Right lobe of liver (tissue), 4 donors: ENCODE measurements around the gene AKAP12.

Experiments used
- POLR2A ChIP-seq: fragments of 450-650 bp; IDR thresholded peaks from one replicate; pipeline ENCODE4 v1.6.1; 2017; ENCODE audit warnings: antibody characterized with exemption, mild to moderate bottlenecking
- TF ChIP-seq, protein P1 (sequence below), 4 donors: fragments of 200-600 bp in 3 of 4; fragments of 450-650 bp in 1 of 4; IDR thresholded peaks; one replicate each; pipeline versions ENCODE4 v1.5.1 to v1.8.0; 2016 to 2022; ENCODE audit warnings: antibody characterized with exemption in 4 of 4, mild to moderate bottlenecking in 2 of 4
- donor health status: DM: no; HTN: no; CAD: no.
- donor health status: DM: no; HTN: no; CAD: no.
- donor health status: DM: no; HTN: yes; CAD: no.

DNA sequence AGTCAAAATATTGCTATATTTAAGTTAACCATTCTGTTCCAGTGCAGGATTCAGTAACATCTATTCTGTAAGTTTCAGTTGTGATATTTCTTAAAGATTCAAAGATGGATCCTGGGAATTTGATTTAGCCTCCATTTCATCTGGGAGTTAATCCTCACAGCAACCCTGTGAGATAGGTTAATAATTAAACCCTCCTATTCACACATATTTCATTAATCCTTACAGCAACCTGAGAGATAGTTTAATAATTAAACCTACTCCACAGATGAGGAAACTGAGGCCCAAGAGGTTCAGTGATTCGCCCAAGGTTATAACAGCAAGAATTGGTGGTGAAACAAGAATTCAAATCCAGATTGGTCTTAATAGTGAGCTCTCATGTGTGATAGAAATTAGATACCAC, 162.5 kb downstream of the AKAP12 start:
- no peak for TF ChIP-seq POLR2A
- TF ChIP-seq, protein P1, sequence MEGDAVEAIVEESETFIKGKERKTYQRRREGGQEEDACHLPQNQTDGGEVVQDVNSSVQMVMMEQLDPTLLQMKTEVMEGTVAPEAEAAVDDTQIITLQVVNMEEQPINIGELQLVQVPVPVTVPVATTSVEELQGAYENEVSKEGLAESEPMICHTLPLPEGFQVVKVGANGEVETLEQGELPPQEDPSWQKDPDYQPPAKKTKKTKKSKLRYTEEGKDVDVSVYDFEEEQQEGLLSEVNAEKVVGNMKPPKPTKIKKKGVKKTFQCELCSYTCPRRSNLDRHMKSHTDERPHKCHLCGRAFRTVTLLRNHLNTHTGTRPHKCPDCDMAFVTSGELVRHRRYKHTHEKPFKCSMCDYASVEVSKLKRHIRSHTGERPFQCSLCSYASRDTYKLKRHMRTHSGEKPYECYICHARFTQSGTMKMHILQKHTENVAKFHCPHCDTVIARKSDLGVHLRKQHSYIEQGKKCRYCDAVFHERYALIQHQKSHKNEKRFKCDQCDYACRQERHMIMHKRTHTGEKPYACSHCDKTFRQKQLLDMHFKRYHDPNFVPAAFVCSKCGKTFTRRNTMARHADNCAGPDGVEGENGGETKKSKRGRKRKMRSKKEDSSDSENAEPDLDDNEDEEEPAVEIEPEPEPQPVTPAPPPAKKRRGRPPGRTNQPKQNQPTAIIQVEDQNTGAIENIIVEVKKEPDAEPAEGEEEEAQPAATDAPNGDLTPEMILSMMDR (IDR thresholded peaks at IDR 0.05), result no peak
